ENCODE results near the gene FOXP2. TPM values are rescaled to one million over a fixed set of nuclear protein-coding genes. Genes with fewer than 3 reads are reported as not detected.

Gene FOXP2
- total RNA-seq, 1 donor from 2014 or later, result not detected

GRCh38 chr7:114522081-114522480 lies 107.5 kb downstream of the FOXP2 start:
- ChIA-PET CTCF (no interaction called here), POLR2A (no interaction called here)
- Mint-ChIP-seq H3K4me1 (no peaks in the 10 kb centered on the region), H3K27me3 (no peaks in the 10 kb centered on the region), H3K4me3 (no peak overlapping the region), H3K36me3 (ENCODE audit: low read depth) (no peaks in the 10 kb centered on the region), H3K27ac (no peak overlapping the region), H3K9me3 (peaks cover 3% of the 10 kb centered on the region)
- no peak for TF ChIP-seq CTCF (IDR thresholded peaks at IDR 0.05)
- DNase-seq, result no peak
- ATAC-seq (ENCODE audit: low read depth), result no peak
- intact Hi-C loops (cut with micrococcal nuclease), result no loop called here

- POLR2A ChIA-PET, result no interaction called here
- H3K9me3 Mint-ChIP-seq, result no peaks in the 10 kb centered on the region
- no peak overlapping the region for H3K27ac Mint-ChIP-seq
- intact Hi-C loops (cut with micrococcal nuclease), result no loop called here
- DNase-seq (no peak), ATAC-seq (ENCODE audit: low read depth) (no peak)
- TF ChIP-seq CTCF (IDR thresholded peaks at IDR 0.05), result no peak
- no peak overlapping the region for H3K4me3 Mint-ChIP-seq
- CTCF ChIA-PET, result no interaction called here
- H3K4me1 Mint-ChIP-seq, result no peaks in the 10 kb centered on the region
- no peaks in the 10 kb centered on the region for H3K27me3 Mint-ChIP-seq
- no peaks in the 10 kb centered on the region for H3K36me3 Mint-ChIP-seq (ENCODE audit: low read depth)
These were observed 113.0 kb downstream of the FOXP2 start for GRCh38 chr7:114527589-114527988.

- H3K4me1 Mint-ChIP-seq, result no peaks in the 10 kb centered on the region
- no peak overlapping the region for H3K4me3 Mint-ChIP-seq
- ChIA-PET POLR2A (no interaction called here), CTCF (no interaction called here)
- no peaks in the 10 kb centered on the region for H3K36me3 Mint-ChIP-seq (ENCODE audit: low read depth)
- no peaks in the 10 kb centered on the region for H3K9me3 Mint-ChIP-seq
- intact Hi-C loops (cut with micrococcal nuclease), result no loop called here
- no peak overlapping the region for H3K27ac Mint-ChIP-seq
- no peak for TF ChIP-seq CTCF (IDR thresholded peaks at IDR 0.05)
- ATAC-seq (ENCODE audit: low read depth) (no peak), DNase-seq (no peak)
- H3K27me3 Mint-ChIP-seq, result no peaks in the 10 kb centered on the region
These were observed 115.5 kb downstream of the FOXP2 start for GRCh38 chr7:114530057-114530611.

GRCh38 chr7:114531326-114531725 lies 116.7 kb downstream of the FOXP2 start:
- POLR2A ChIA-PET, result no interaction called here
- ATAC-seq (ENCODE audit: low read depth) (no peak), DNase-seq (no peak)
- Mint-ChIP-seq H3K4me1 (no peaks in the 10 kb centered on the region), H3K4me3 (no peak overlapping the region), H3K27me3 (no peaks in the 10 kb centered on the region), H3K36me3 (ENCODE audit: low read depth) (no peaks in the 10 kb centered on the region), H3K9me3 (no peaks in the 10 kb centered on the region), H3K27ac (no peak overlapping the region)
- CTCF ChIA-PET, result no interaction called here
- intact Hi-C loops (cut with micrococcal nuclease), result no loop called here
- TF ChIP-seq CTCF (IDR thresholded peaks at IDR 0.05), result no peak

- Mint-ChIP-seq H3K27ac (no peak overlapping the region), H3K27me3 (no peaks in the 10 kb centered on the region), H3K4me3 (no peak overlapping the region), H3K9me3 (no peaks in the 10 kb centered on the region), H3K4me1 (no peaks in the 10 kb centered on the region), H3K36me3 (ENCODE audit: low read depth) (no peaks in the 10 kb centered on the region)
- ChIA-PET POLR2A (no interaction called here), CTCF (no interaction called here)
- intact Hi-C loops (cut with micrococcal nuclease), result no loop called here
- TF ChIP-seq CTCF (IDR thresholded peaks at IDR 0.05), result no peak
- ATAC-seq (ENCODE audit: low read depth) (no peak), DNase-seq (no peak)
These were observed 118.5 kb downstream of the FOXP2 start for GRCh38 chr7:114533131-114533530.

Data from activated B cell treated with CpG ODN at 0.5 μM for 24 hours (primary cell).